GM12892 (cell line): ENCODE data around the gene TTC22.

Experiments
- DNase-seq: peaks from one replicate; pipeline ENCODE4 v3.0.0; 2011; ENCODE audit not compliant: insufficient read length
- FAIRE-seq: peaks from 2 replicates; lab custom pipeline; 2011; peaks lifted over from hg19 to GRCh38; lab: Jason Lieb, UNC
- POLR2A ChIP-seq: IDR thresholded peaks from 2 replicates; pipeline ENCODE4 v1.6.1; 2011; ENCODE audit warnings: low read depth, low read length, control low read depth
- POLR2AphosphoS5 ChIP-seq: IDR thresholded peaks from 2 replicates; pipeline ENCODE4 v1.6.1; 2011; ENCODE audit warnings: low read depth, low read length, control low read depth
- TAF1 ChIP-seq: IDR thresholded peaks from 2 replicates; pipeline ENCODE4 v1.6.1; 2011; ENCODE audit warnings: low read depth, mild to moderate bottlenecking, control low read depth, low read length, borderline replicate concordance

TTC22 gene

DNA sequence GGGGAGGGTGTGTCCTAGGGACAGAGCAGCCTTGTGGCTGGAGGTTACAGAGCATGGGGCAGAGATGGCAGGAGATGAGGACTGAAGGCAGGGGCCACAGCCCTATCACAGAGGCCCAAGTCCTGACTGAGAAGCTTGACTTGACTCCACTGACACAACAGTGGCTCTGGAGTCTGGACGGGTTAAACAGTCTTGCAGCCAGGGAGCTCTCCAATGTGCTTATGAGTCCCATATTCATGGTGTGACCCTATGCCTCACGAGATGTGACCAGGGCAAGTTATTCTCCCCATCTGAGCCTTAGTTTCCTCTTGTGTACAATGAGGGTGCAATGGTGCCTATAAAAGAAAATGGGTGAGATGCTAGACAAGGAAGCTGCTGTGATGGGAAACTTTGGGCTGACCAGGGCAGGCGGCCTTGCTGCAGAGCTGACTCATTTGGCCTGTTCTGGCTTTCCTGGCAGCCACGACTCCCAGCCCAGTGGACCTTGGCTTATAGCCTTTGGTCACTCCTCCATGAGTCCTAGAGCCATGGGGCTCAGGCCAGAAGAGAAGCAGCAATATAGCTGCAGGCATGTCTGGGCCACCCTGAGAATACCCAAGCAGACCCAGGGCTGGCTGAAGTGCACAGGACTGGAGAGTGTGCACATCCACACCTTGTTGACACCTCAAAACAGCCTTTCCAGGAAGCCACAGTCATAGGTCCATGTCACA, 2.8 kb upstream of the TTC22 start:
- DNase-seq = no peak
- no peak for TF ChIP-seq TAF1
- TF ChIP-seq POLR2A = no peak
- no peak for TF ChIP-seq POLR2AphosphoS5
- FAIRE-seq = peak; percentile 14

DNA sequence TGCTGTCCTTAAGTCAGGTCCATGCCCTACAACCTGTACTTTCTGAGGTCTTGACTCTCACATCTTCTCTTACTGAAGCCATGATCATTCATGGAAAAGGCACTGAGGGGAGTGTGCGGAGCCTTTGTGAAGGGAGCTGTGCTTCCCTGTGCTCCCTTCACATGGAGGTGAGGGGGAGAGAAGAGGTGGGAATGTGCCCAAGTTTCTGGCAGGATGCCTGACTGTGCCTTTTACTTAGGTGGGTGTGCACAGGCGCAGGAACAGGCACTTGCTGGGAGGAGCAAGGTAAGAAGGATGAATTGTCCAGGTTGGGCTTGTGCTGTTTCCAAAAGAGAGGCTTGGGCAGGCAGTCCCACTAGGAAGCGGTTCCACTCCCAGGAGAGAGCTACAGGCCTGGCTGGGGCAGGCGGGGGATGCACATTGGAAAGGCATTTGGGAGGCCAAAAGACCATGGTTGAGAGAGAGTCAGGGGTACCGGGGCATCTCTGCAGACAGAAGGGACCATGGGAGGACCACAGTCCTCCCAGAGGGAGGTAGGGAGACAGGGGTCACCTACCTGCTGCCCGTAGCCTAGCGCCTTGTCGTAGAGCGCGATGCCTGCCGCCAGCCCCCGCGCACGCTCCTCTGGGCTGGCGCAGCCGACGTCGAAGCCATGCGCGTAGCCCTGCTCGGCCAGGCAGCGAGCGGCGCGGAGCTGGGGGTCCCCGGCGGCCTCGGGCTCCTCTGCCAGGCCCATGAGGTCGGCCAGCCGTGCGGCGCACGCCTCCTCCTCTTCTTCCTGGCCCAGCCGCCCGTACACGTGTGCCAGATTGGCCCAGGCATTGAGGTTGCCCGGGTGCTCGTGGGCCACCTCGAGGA, 853 bp downstream of the TTC22 start:
- FAIRE-seq = no peak

DNA sequence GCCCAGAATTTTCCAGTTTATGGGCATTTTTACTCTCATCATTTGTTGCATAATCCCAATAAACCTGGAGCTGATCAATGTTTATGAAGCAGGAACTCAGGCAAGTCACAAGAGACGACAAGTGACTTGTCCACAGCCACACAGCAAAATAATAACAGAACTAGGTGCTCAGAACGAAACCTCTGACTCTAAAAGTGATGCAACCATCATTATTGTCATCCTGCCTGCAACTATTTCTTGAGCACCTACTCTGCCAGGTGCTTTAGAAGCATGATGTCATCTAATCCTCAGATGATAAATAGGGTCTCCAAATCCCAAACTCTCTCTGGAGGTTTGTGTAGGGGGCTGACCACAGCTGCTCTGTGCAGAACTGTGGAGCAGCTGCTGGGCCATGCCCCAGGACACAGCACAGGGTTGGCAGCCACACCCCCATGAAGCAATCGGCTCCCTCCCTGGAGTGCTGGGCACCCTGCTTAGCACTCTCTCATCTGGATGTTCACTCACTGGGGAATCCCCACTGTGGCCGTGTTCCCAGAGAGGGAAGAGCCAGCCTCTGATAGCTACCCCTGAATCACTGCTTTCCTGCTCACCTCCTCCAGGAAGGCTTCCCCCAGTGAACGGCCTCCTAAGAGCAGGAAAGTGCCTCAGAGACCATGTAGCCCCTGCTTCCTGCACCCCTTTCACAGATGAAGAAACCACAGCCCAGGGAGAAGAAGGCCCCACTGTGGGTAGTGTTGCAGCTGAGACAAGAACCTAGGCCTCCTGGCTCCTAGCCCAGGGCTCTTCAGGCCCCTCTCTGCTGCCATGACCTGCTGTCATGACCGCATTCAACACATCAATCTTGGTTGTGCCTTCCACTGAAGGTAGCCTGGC, 2.1 kb downstream of the TTC22 start:
- TF ChIP-seq POLR2A = no peak
- DNase-seq (no peak), FAIRE-seq (peak; percentile 51)

More for the DNA sequence above, 853 bp downstream of the TTC22 start:
- TF ChIP-seq POLR2AphosphoS5 (no peak), TAF1 (no peak), POLR2A (no peak)
- DNase-seq = no peak

DNA sequence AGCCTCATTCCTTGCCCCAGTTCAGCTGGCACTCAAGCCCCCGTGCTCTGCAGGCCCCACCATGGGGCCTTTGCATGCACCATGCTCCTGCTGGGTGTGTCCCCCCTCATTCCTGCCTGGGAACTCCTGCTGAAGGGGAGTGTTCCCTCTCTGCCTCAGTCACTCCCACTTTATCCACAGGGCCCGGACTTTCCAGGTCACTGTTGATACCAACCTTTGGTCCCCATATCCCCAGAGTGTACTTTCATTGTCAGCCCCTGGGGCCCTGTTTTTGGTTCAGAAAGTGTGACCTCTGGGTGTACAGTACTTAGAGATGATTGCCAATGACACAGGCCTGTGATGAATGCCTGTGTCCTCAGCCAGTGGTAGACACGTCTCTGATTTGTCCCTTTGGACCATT, 2.9 kb downstream of the TTC22 start:
- DNase-seq (no peak), FAIRE-seq (no peak)
- TF ChIP-seq POLR2A (no peak), TAF1 (no peak), POLR2AphosphoS5 (no peak)

DNA sequence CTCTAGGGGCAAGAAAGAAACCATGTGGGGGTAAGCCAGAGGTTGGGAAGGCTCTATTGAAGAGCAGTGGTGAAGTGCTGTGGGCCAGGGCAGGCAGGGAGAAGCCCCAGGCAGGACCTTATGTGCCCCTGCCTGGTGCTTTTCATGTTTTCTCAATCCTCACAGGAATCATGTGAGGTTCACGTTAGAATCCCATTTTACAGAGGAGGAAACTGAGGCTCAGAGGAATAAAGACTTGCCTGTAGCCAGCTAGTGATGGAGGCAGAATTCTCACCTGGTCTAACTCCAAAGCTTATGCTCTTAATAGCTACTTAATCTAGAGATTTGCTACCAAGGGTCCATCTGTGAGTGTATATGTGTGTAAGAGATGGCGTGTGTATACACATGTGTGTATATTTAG, 4.2 kb downstream of the TTC22 start:
- FAIRE-seq = no peak
- no peak for TF ChIP-seq POLR2A
- TF ChIP-seq POLR2AphosphoS5 = no peak
- TF ChIP-seq TAF1 = no peak
- no peak for DNase-seq

DNA sequence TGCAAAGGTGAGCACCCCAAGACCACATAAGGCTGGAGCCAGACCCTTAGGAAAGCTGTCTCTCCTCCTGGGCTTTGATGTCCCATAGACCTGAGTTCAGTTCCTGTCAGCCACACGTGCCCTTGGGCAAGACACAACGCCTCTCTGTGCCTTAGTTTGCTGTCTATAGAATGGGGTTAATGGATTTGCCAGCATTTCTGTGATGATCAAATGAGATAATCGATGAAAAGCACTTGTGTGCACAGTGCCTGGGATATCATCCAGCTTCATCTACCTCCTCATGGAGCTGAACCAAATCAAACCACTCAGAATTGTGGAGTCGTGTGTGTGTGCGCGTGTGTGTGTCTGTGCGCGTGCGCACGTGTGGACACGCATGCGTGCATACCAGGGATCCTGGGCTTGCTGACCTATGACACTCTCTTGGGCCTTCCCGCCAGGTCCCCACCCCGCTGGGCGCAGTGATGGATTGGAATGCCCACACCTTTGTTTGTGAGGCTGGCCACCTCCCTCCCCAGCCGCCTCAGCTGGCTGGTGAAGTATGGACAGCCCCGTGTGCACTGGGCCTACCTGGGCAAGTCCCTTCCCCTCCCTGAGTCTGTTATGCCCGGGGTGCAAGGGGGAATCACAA, 5.2 kb downstream of the TTC22 start:
- no peak for TF ChIP-seq TAF1
- FAIRE-seq (no peak), DNase-seq (no peak)

DNA sequence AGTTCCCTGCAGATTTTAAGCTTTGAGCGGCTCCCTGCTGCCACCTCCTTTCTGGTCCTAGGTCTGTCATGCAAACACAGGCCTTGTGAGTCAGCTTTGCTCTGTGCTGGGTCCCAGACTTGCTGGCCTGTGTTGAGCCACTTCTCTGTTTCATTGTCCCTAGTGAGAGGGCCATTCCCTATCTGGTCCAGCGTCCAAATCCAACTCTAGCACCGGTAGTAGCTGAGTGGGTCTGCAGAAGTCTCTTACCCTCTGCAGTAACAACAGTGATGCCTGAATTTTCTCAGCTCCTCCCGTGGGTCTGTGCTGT, 5.8 kb downstream of the TTC22 start:
- TF ChIP-seq TAF1 (no peak), POLR2AphosphoS5 (no peak), POLR2A (no peak)
- FAIRE-seq (no peak), DNase-seq (no peak)

DNA sequence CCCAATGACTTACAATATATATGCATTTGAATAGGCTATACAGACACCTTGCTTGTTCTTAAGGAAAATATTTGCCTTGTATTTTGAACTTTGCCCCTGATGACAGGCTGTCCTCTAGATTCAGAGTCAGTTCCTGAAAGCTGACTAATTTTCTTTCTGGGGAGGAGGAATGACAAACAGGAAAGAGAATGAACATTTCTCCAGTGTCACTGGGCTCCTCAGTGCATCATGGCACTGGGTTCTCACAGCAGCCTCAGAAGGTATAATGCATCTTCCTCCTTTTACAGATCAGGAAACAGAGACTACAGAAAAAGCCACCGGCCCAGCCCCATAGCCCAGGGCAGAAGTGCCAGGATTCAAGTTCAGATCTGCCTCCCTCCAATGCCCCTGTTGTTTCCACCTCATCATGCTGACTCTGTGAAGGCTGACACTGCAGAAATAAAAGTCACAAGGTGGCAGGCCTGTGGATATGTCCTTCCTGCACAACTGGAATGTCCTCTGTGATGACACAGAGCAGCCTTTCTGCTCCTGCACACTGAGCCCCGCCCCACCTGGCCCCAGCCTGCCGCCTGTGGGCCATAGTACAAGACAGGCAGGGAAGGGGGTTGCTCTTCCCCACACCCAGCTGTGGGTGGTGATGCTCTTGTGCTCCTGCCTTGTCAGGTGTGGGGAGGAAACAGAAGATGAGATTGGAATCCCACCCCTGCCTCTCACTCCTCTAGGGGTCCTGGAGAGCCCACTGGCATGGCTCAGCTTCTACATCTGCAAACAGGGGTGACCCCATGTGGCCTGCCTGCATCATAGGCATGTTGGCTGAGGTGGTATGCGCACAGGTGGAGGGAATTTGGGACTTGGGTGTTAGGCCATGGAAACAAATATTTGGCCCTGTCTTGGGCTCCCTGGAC, 6.4 kb downstream of the TTC22 start:
- no peak for DNase-seq
- TF ChIP-seq POLR2A (no peak), POLR2AphosphoS5 (no peak), TAF1 (no peak)
- FAIRE-seq = no peak

DNA sequence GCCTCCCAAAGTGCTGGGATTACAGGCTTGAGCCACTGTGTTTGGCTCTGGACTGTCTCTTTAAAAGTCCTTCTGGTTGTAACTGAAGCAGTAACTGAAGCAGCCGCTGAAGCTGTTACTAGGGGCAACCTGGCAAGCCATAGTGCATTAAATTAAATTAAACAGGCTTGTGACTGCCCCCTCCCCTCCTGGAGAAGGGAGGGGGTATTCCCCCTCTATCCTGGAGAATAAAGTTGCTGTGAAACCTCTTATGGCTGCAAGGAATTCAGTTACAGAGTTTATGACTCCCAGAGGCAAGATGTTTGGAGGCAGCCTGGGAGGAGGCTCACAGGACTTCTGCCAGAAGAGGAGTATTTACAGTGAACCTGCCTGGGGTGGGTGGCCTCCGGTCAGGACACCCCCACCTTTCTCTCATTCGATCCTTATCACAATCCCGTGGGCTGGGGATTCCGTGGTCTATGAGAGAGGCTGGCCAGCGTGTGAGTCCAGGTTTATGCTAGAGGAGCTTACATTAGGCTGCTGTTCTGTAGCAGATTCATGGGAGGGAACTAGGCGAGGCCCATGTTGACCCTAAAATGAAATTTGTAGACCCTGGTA, 8.3 kb downstream of the TTC22 start:
- no peak for DNase-seq
- TF ChIP-seq TAF1 = no peak
- FAIRE-seq = no peak

DNA sequence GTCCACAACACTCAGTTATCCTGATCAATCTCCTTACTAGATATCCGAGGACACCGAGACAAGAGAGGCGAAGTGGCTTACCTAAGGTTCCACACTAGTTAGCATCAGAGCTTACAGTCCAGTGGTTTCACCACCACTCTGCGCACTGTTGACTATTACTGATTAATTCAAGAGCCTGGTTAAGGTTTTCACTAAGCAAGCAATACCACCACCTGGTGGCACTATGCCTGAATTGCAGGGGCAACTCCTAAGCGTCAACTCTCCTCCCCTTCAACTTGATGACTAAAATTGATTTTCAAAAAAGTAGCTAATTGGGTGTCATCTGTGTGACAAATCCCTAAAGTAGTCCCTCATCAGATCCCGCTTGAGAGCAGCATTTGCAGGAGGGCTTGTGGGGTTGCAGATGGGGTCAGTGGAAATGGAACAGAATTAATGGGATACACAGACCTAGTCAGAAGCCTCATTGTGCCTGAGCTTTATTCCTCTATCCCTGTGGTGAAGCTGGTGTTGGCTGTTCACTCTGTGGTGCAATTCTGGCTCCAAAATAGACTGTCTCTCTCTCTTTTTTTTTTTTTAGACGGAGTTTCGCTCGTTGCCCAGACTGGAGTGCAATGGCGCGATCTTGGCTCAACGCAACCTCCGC, 9.1 kb downstream of the TTC22 start:
- no peak for DNase-seq
- no peak for TF ChIP-seq TAF1
- TF ChIP-seq POLR2AphosphoS5 = no peak
- TF ChIP-seq POLR2A = no peak
- FAIRE-seq = no peak

DNA sequence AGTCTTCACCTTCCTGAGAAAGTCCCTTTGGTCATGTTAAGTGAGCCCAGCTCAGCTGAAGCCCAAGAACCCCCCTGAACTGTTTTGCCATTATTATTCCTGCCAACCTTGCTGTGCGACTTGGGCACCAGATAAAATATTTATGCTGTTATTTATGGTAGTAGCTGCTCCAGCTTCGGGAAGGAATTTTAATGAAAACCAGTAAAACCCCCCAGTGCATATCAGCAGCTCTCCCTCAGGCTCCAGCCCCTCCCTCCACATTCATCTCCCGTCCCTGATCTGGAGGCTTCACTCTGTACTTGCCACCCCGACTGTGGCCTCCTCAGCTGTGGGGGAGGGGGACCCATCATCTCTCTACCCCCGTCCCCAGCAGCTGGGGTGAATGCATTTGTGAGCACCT, 12.7 kb downstream of the TTC22 start:
- FAIRE-seq (no peak), DNase-seq (no peak)

More for the DNA sequence above, 12.7 kb downstream of the TTC22 start:
- no peak for TF ChIP-seq TAF1
- TF ChIP-seq POLR2AphosphoS5 = no peak
- TF ChIP-seq POLR2A = no peak
